Subcutaneous preadipocyte (primary cell): ENCODE measurements around the gene NDEL1. TPM values are rescaled to one million over a fixed set of nuclear protein-coding genes. Genes with fewer than 3 reads are reported as not detected.

Source experiments
- small RNA-seq: library from RNA; depleted of rRNA; stranded (forward); fragments of <200 nt; gene quantifications from one replicate; pipeline ENCODE3, GENCODE V24; 2012
- total RNA-seq: library from RNA; depleted of rRNA; stranded (reverse); fragments of >200 nt; gene quantifications from 2 replicates; pipeline ENCODE4 v1.2.3, GENCODE V29; 2012

Gene NDEL1, protein sequence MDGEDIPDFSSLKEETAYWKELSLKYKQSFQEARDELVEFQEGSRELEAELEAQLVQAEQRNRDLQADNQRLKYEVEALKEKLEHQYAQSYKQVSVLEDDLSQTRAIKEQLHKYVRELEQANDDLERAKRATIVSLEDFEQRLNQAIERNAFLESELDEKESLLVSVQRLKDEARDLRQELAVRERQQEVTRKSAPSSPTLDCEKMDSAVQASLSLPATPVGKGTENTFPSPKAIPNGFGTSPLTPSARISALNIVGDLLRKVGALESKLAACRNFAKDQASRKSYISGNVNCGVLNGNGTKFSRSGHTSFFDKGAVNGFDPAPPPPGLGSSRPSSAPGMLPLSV
- total RNA-seq, result 39.3 and 53.2 TPM in 2 replicates

DNA sequence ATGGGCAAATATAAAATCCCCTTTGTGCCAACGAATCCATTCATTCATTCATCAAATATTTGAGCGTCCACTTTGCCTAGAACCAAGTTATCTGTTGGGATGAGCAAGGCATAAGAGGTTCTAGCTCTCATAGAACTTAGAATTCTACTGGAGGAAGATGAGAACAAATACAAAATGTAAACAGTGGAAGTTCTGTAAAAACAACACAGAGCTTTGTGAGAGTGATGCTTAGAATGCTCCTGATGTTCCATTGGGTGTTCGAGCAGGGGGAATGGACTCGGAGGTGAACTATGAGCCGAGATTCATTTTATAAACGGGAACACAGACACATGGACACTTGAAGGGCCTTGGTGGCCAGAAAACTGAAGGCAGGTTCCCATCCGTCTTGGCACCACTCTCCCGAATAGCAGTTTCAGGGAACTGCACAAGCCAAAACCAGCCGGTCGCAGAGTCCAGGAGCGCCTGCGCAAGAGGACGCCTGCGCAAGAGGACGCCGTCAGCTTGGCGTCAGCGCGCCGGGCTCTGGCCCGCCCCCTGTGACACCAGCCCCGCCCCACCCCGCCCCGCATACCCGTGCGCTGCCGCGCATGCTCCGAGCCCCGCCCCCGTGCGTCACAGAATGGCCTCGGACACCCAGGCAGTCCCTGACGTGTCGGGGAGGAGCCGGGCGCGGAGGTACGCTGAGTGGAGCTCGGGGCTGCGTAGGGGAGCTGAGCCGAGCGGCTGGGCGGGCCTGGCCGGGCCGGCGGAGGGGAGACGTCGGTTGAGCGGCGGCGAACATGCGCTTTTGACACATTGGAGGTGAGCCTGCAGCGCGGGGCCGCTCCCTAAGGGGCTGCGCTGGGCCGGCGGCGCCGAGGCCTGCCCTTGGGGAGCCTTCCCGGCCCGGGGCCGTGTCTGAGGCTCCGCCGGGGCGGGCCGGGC is at the start of gene NDEL1:
Gene NDEL1 (plus strand): TSS at position 640 of the 924 bp plus-strand sequence. CDS start 8,388 bp downstream, outside the sequence.

DNA sequence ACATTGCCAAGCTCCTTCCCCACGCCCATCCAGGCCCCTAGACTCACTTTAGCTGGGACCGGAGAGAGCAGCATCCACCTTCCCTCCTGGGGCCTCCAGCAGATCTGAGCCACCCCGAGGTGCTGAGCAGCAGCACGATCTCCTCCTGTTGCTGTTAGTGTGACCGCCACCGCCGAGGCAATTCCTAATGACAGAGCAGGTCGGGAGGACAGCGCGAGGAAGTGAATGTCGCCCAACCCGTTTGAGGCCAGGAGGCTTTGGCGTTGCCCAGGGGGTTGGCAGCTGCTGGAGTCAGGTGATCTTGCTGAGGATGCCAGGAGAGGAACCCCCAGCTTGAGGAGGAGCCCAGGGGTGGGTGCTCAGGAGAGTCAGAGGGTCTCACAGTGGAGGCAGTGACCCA is 38.0 kb upstream of the NDEL1 start, which contains the start of gene RNF222:
Gene RNF222 (minus strand): TSS at position 192 of the 400 bp plus-strand sequence. CDS start 4,366 bp downstream, outside the sequence.

Small RNA genes lying within 50 kb of the gene (small RNA-seq; reads per million reads assigned to genes)
- gene RNU7-43P, result not detected

Other genes starting within 250 kb of the NDEL1 start
- 5.9 and 6.2 TPM in 2 replicates for gene BORCS6, start 245.7 kb upstream of the NDEL1 start, total RNA-seq
- 24.6 and 32.6 TPM in 2 replicates for gene AURKB, start 225.3 kb upstream of the NDEL1 start, total RNA-seq
- 6.6 and 12.1 TPM in 2 replicates for gene CTC1, start 187.8 kb upstream of the NDEL1 start, total RNA-seq
- gene PFAS, start 186.6 kb upstream of the NDEL1 start, total RNA-seq, result 53.6 and 83.7 TPM in 2 replicates
- 7.6 and 8.1 TPM in 2 replicates for gene RANGRF, start 147.2 kb upstream of the NDEL1 start, total RNA-seq
- 1.1 and 1.2 TPM in 2 replicates for gene SLC25A35, start 140.5 kb upstream of the NDEL1 start, total RNA-seq
- not detected in 2 replicates for gene ARHGEF15, start 125.6 kb upstream of the NDEL1 start, total RNA-seq
- gene ODF4, start 96.0 kb upstream of the NDEL1 start, total RNA-seq, result not detected in 2 replicates
- 1,773 and 4,256 TPM in 2 replicates for gene RPL26, start 52.7 kb upstream of the NDEL1 start, total RNA-seq
- gene RNF222, start 38.1 kb upstream of the NDEL1 start, total RNA-seq, result not detected in 2 replicates
- gene MYH10, start 194.8 kb downstream of the NDEL1 start, total RNA-seq, result 28.9 and 37.1 TPM in 2 replicates